ENCODE measurements around the gene URM1. TPM values are rescaled to one million over a fixed set of nuclear protein-coding genes. Genes with fewer than 3 reads are reported as not detected.

URM1 gene
- total RNA-seq, 1 donor: 35.1 TPM

DNA sequence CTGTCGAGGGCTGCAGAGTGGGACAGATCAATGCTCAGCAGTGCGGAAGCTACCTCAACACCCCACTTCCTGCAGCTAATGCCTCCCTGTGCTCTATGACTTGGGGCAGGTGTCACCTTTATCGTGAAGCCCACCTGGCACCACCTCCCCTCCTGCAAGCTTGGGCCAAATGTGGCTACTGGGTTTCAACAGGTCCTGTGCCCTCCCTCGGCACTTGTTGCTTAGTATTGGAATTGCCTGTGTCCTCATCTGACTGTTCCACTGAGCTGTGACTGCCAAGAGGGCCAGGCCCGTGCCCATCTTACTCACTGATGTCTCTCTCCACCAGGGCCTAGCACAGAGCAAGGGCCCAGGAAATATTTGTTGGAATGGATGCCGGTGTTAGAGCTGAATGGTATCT lies 21.4 kb upstream of the URM1 start:
- Histone ChIP-seq H3K27me3 (ENCODE audit: insufficient read depth, low read length) (no peaks in the 10 kb centered on the region), H3K79me2 (ENCODE audit: insufficient read depth, low read length) (no peaks in the 10 kb centered on the region), H3K9me3 (ENCODE audit: low read depth, low read length) (no peaks in the 10 kb centered on the region), H4K20me1 (ENCODE audit: insufficient read depth, low read length) (no peaks in the 10 kb centered on the region), H3K4me3 (ENCODE audit: insufficient read depth, low read length) (no peak overlapping the region), H3K27ac (ENCODE audit: low read depth, low read length) (no peak overlapping the region), H3K36me3 (ENCODE audit: insufficient read depth, low read length) (peaks cover 33% of the 10 kb centered on the region), H3K4me1 (ENCODE audit: insufficient read depth, low read length) (no peaks in the 10 kb centered on the region), H2AFZ (ENCODE audit: low read length) (no peak overlapping the region), H3K4me2 (ENCODE audit: insufficient read depth, low read length) (no peak overlapping the region)
- DNase-seq (ENCODE audit: insufficient read length, low spot score, missing footprints): peak; percentile 36
- no peak for TF ChIP-seq CTCF (IDR thresholded peaks at IDR 0.05; ENCODE audit: extremely low read depth, low read depth, low read length)

DNA sequence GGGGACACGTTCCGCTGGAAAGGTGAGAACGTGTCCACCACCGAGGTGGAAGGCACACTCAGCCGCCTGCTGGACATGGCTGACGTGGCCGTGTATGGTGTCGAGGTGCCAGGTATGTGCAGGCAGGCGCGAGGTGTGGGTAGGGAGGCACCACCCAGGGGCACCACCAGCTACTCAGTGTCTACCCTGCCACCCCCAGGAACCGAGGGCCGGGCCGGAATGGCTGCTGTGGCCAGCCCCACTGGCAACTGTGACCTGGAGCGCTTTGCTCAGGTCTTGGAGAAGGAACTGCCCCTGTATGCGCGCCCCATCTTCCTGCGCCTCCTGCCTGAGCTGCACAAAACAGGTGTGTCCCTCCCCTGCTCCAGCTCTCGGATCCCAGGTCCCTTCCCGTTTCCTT lies 15.7 kb upstream of the URM1 start:
- Histone ChIP-seq H3K4me1 (ENCODE audit: insufficient read depth, low read length) (no peaks in the 10 kb centered on the region), H3K4me3 (ENCODE audit: insufficient read depth, low read length) (no peak overlapping the region), H4K20me1 (ENCODE audit: insufficient read depth, low read length) (no peaks in the 10 kb centered on the region), H3K9me3 (ENCODE audit: low read depth, low read length) (no peaks in the 10 kb centered on the region), H3K27ac (ENCODE audit: low read depth, low read length) (no peak overlapping the region), H2AFZ (ENCODE audit: low read length) (no peak overlapping the region), H3K79me2 (ENCODE audit: insufficient read depth, low read length) (no peaks in the 10 kb centered on the region), H3K4me2 (ENCODE audit: insufficient read depth, low read length) (no peak overlapping the region), H3K27me3 (ENCODE audit: insufficient read depth, low read length) (no peaks in the 10 kb centered on the region), H3K36me3 (ENCODE audit: insufficient read depth, low read length) (peaks cover 6% of the 10 kb centered on the region)
- DNase-seq (ENCODE audit: insufficient read length, low spot score, missing footprints): no peak
- TF ChIP-seq CTCF (IDR thresholded peaks at IDR 0.05; ENCODE audit: extremely low read depth, low read depth, low read length): no peak

GRCh38 chr9:128358090-128358489 lies 13.1 kb upstream of the URM1 start:
- H3K36me3 ChIP-seq (ENCODE audit: insufficient read depth, low read length): peaks cover 6% of the 10 kb centered on the region

DNA sequence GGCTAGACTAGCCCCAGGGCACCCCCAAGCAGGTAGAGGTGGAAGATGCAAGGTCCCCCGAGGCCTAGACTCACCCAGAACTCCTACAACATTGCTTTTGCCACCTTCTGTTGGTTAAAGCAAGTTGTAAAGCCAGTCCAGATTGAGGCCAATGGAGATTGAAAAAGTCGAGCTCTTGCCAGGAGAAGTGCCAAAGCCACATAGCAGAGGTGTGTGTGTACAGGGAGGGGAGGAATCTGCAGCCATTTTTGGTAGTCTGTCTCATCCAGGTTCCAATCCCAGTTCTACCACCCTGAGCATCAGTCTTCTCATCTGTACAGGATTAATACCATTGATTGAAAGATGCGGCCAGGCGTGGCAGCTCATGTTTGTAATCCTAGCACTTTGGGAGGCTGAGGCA lies 12.3 kb upstream of the URM1 start:
- H4K20me1 ChIP-seq (ENCODE audit: insufficient read depth, low read length): no peaks in the 10 kb centered on the region

More at GRCh38 chr9:128358090-128358489, 13.1 kb upstream of the URM1 start:
- H4K20me1 ChIP-seq (ENCODE audit: insufficient read depth, low read length): no peaks in the 10 kb centered on the region
- TF ChIP-seq CTCF (IDR thresholded peaks at IDR 0.05; ENCODE audit: extremely low read depth, low read depth, low read length): no peak
- no peaks in the 10 kb centered on the region for H3K27me3 ChIP-seq (ENCODE audit: insufficient read depth, low read length)
- H3K4me1 ChIP-seq (ENCODE audit: insufficient read depth, low read length): peaks cover 10% of the 10 kb centered on the region
- H3K4me3 ChIP-seq (ENCODE audit: insufficient read depth, low read length): no peak overlapping the region
- H3K9me3 ChIP-seq (ENCODE audit: low read depth, low read length): no peaks in the 10 kb centered on the region
- DNase-seq (ENCODE audit: insufficient read length, low spot score, missing footprints): peak; percentile 75
- H3K27ac ChIP-seq (ENCODE audit: low read depth, low read length): no peak overlapping the region
- H3K79me2 ChIP-seq (ENCODE audit: insufficient read depth, low read length): no peaks in the 10 kb centered on the region
- no peak overlapping the region for H2AFZ ChIP-seq (ENCODE audit: low read length)
- no peak overlapping the region for H3K4me2 ChIP-seq (ENCODE audit: insufficient read depth, low read length)

More for the DNA sequence above, 12.3 kb upstream of the URM1 start:
- Histone ChIP-seq H3K4me3 (ENCODE audit: insufficient read depth, low read length) (no peak overlapping the region), H3K9me3 (ENCODE audit: low read depth, low read length) (no peaks in the 10 kb centered on the region), H3K36me3 (ENCODE audit: insufficient read depth, low read length) (peaks cover 6% of the 10 kb centered on the region), H3K27me3 (ENCODE audit: insufficient read depth, low read length) (no peaks in the 10 kb centered on the region), H3K79me2 (ENCODE audit: insufficient read depth, low read length) (no peaks in the 10 kb centered on the region), H3K4me2 (ENCODE audit: insufficient read depth, low read length) (no peak overlapping the region), H2AFZ (ENCODE audit: low read length) (no peak overlapping the region), H3K4me1 (ENCODE audit: insufficient read depth, low read length) (peaks cover 10% of the 10 kb centered on the region), H3K27ac (ENCODE audit: low read depth, low read length) (no peak overlapping the region)
- DNase-seq (ENCODE audit: insufficient read length, low spot score, missing footprints): peak; percentile 45
- TF ChIP-seq CTCF (IDR thresholded peaks at IDR 0.05; ENCODE audit: extremely low read depth, low read depth, low read length): no peak

Data from osteoblast (primary cell).